SK-N-SH (cell line): ENCODE results near the gene COL1A2. TPM values are rescaled to one million over a fixed set of nuclear protein-coding genes. Genes with fewer than 3 reads are reported as not detected.

Experiments
- CTCF ChIA-PET: fragments of 300-600, 350-600 bp; formaldehyde crosslinking; extraction: SDS; loops from one replicate; lab custom pipeline; 2021; lab: Yijun Ruan, JAX
- POLR2A ChIA-PET: fragments of 350-600 bp; sonication (Branson Sonifier 250); formaldehyde crosslinking; extraction: SDS; loops from one replicate; lab custom pipeline; 2020; ENCODE audit warnings: antibody characterized with exemption, inconsistent platforms; lab: Yijun Ruan, JAX
- DNase-seq: peaks from one replicate; pipeline ENCODE4 v3.0.0; 2012
- H2AFZ ChIP-seq: fragments of 200-600 bp; sonication (generic); 2 replicates; pipeline ENCODE4 v1.8.1; 2016; ENCODE audit warnings: antibody characterized with exemption, mild to moderate bottlenecking, low read depth
- H3F3A ChIP-seq: fragments of 200-600 bp; sonication (generic); replicated peaks from 2 replicates; pipeline ENCODE3; 2016; ENCODE audit warnings: antibody characterized with exemption, mild to moderate bottlenecking; ENCODE audit not compliant: insufficient read depth
- H3K27ac ChIP-seq, 2 experiments: fragments of 200-500 bp in 1 of 2; fragments of 200-600 bp in 1 of 2; sonication (Bioruptor generic) in 1 of 2; sonication (generic), shearing (Covaris generic) in 1 of 2; 2 replicates each; pipeline versions ENCODE4 v1.5.1 to v1.6.1; 2014 to 2016; ENCODE audit warnings: low read depth in 2 of 2, inconsistent platforms in 1 of 2, low read length in 1 of 2, mild to moderate bottlenecking in 1 of 2, mixed read lengths in 1 of 2
- H3K27me3 ChIP-seq: fragments of 200-600 bp; sonication (generic), shearing (Covaris generic); 2 replicates; pipeline ENCODE4 v1.6.1; 2016; ENCODE audit warnings: mixed run types; ENCODE audit not compliant: insufficient read depth
- H3K36me3 ChIP-seq, 2 experiments: fragments of 200-500 bp in 1 of 2; fragments of 200-600 bp in 1 of 2; sonication (Bioruptor generic) in 1 of 2; sonication (generic) in 1 of 2; replicated peaks in 1 of 2; 2 replicates each; pipeline versions ENCODE3 to v1.5.1; 2014 to 2016; ENCODE audit warnings: low read length in 1 of 2, mild to moderate bottlenecking in 1 of 2; ENCODE audit not compliant: insufficient read depth in 2 of 2, control insufficient read depth in 1 of 2
- H3K4me1 ChIP-seq, 2 experiments: fragments of 200-500 bp in 1 of 2; fragments of 200-600 bp in 1 of 2; sonication (Bioruptor generic) in 1 of 2; sonication (generic), shearing (Covaris generic) in 1 of 2; 2 replicates each; pipeline versions ENCODE4 v1.5.1 to v1.6.1; 2014 to 2016; ENCODE audit warnings: low read depth in 1 of 2, low read length in 1 of 2, mixed run types in 1 of 2; ENCODE audit not compliant: insufficient read depth in 2 of 2, control insufficient read depth in 1 of 2
- H3K4me2 ChIP-seq: fragments of 200-600 bp; sonication (generic), shearing (Covaris generic); 2 replicates; pipeline ENCODE4 v1.6.1; 2017; ENCODE audit warnings: mixed run types
- H3K4me3 ChIP-seq, 2 experiments: fragments of 200-500 bp in 1 of 2; fragments of 200-600 bp in 1 of 2; sonication (Bioruptor generic) in 1 of 2; sonication (generic), shearing (Covaris generic) in 1 of 2; 2 replicates each; pipeline versions ENCODE4 v1.5.1 to v1.8.1; 2014 to 2016; ENCODE audit warnings: low read depth in 2 of 2, inconsistent platforms in 1 of 2, low read length in 1 of 2, mild to moderate bottlenecking in 1 of 2, mixed read lengths in 1 of 2, moderate library complexity in 1 of 2
- H3K79me2 ChIP-seq: fragments of 200-600 bp; sonication (generic); 2 replicates; pipeline ENCODE4 v1.8.1; 2017; ENCODE audit warnings: mild to moderate bottlenecking; ENCODE audit not compliant: insufficient read depth
- H3K9ac ChIP-seq: fragments of 200-600 bp; sonication (generic); 2 replicates; pipeline ENCODE4 v1.6.1; 2017; ENCODE audit warnings: mixed run types
- H3K9me2 ChIP-seq: fragments of 200-600 bp; sonication (generic); 2 replicates; pipeline ENCODE4 v1.6.1; 2017; ENCODE audit warnings: mixed run types
- H3K9me3 ChIP-seq: fragments of 200-600 bp; sonication (generic); 2 replicates; pipeline ENCODE4 v1.6.1; 2017; ENCODE audit warnings: mixed run types, mild to moderate bottlenecking, moderate library complexity
- H4K20me1 ChIP-seq: fragments of 200-600 bp; sonication (generic); 2 replicates; pipeline ENCODE4 v1.6.1; 2017; ENCODE audit warnings: mild to moderate bottlenecking, mixed run types; ENCODE audit not compliant: insufficient read depth
- ELF1 ChIP-seq: IDR thresholded peaks from 2 replicates; pipeline ENCODE4 v1.4.0; 2012
- EZH2phosphoT487 ChIP-seq: fragments of 200-600 bp; sonication (generic); IDR thresholded peaks from 2 replicates; pipeline ENCODE4 v1.6.1; 2017; ENCODE audit warnings: low read depth, mixed run types, mild to moderate bottlenecking, antibody characterized with exemption, moderate library complexity, borderline replicate concordance
- FOSL2 ChIP-seq: IDR thresholded peaks from 2 replicates; pipeline ENCODE4 v1.4.0; 2012; ENCODE audit warnings: low read depth, mild to moderate bottlenecking, moderate library complexity, borderline replicate concordance
- FOXJ3 ChIP-seq: sonication (generic); formaldehyde crosslinking; IDR thresholded peaks from 2 replicates; pipeline ENCODE4 v1.5.1; 2020; ENCODE audit warnings: mild to moderate bottlenecking, missing genetic modification reagents
- GABPA ChIP-seq: IDR thresholded peaks from 2 replicates; pipeline ENCODE4 v1.4.0; 2012; ENCODE audit warnings: low read depth, mild to moderate bottlenecking
- GATA2 ChIP-seq: sonication (generic); formaldehyde crosslinking; IDR thresholded peaks from 2 replicates; pipeline ENCODE4 v1.5.0; 2020; ENCODE audit warnings: mild to moderate bottlenecking, missing genetic modification reagents
- JUND ChIP-seq: IDR thresholded peaks from 2 replicates; pipeline ENCODE4 v1.4.0; 2012
- MAX ChIP-seq: IDR thresholded peaks from 2 replicates; pipeline ENCODE4 v1.4.0; 2012; ENCODE audit warnings: low read depth
- MXI1 ChIP-seq: IDR thresholded peaks from 2 replicates; pipeline ENCODE4 v1.6.1; 2012; ENCODE audit warnings: mild to moderate bottlenecking, low read depth, low read length, improper control_type of control experiment
- RCOR1 ChIP-seq: fragments of 150-350 bp; IDR thresholded peaks from 2 replicates; pipeline ENCODE4 v1.6.1; 2017; ENCODE audit warnings: antibody characterized with exemption, low read length
- REST ChIP-seq: IDR thresholded peaks from 2 replicates; pipeline ENCODE4 v1.6.1; 2012; ENCODE audit warnings: mild to moderate bottlenecking, low read depth, low read length, moderate library complexity
- RFX5 ChIP-seq: IDR thresholded peaks from 2 replicates; pipeline ENCODE4 v1.6.1; 2012; ENCODE audit warnings: mild to moderate bottlenecking, improper control_type of control experiment, low read length
- SIN3A ChIP-seq: IDR thresholded peaks from 2 replicates; pipeline ENCODE4 v1.6.1; 2012; ENCODE audit warnings: low read depth, mild to moderate bottlenecking, low read length, moderate library complexity, borderline replicate concordance
- SMC3 ChIP-seq: IDR thresholded peaks from 2 replicates; pipeline ENCODE4 v1.6.1; 2012; ENCODE audit warnings: low read depth, low read length, improper control_type of control experiment
- TCF12 ChIP-seq: IDR thresholded peaks from 2 replicates; pipeline ENCODE4 v1.4.0; 2012
- TEAD4 ChIP-seq: IDR thresholded peaks from 2 replicates; pipeline ENCODE4 v1.4.0; 2012; ENCODE audit warnings: mild to moderate bottlenecking, borderline replicate concordance; ENCODE audit not compliant: insufficient read depth
- USF1 ChIP-seq: IDR thresholded peaks from 2 replicates; pipeline ENCODE4 v1.4.0; 2012; ENCODE audit warnings: low read depth, borderline replicate concordance
- WGBS: methylation state at CpG from one replicate; pipeline ENCODE4 v1.1.6; 2017; ENCODE audit warnings: low lambda C conversion rate; 5-methylcytosine and 5-hydroxymethylcytosine counted together
- polyA plus RNA-seq, 3 experiments: library from polyadenylated mRNA; depleted of rRNA; stranded (reverse); fragments of >200 nt; gene quantifications; 2 replicates each; pipeline ENCODE4 v1.2.3, GENCODE V29; 2012

Gene COL1A2
- polyA plus RNA-seq, 1 of the 3 experiments (the other 2 are of a cell fraction): 11.4 TPM

GRCh38 chr7:94395141-94396036 lies 694 bp downstream of the COL1A2 start (continued):
- TF ChIP-seq REST (0 out of 2 replicates have a peak, but pooled peaks have one; percentile 46), EZH2phosphoT487 (no peak), TCF12 (peak; percentile 43; the same call in 1 of the 2 replicates), FOSL2 (peak; percentile 8; the same call in 1 of the 2 replicates), ELF1 (no peak), MXI1 (no peak), RCOR1 (no peak), TEAD4 (no peak), RFX5 (no peak)

GRCh38 chr7:94396037-94396431 lies 1.3 kb downstream of the COL1A2 start:
- POLR2A ChIA-PET: no interaction called here
- Histone ChIP-seq H4K20me1 (no peaks in the 10 kb centered on the region), H3K4me1 (peaks cover 5 to 42% of the 10 kb centered on the region in 2 experiments), H3K79me2 (no peaks in the 10 kb centered on the region), H3K9me3 (no peaks in the 10 kb centered on the region; the same call in 1 of the 2 replicates), H3K4me3 (no peak overlapping the region), H3K27ac (peak overlapping the region in 1 of 2 experiments; percentile 76; a peak in 1 of 4 replicates), H3K9ac (no peak overlapping the region), H3K4me2 (no peak overlapping the region; the same call in 1 of the 2 replicates), H3F3A (peaks cover 30% of the 10 kb centered on the region), H3K36me3 (no peaks in the 10 kb centered on the region), H3K27me3 (no peaks in the 10 kb centered on the region)
- CTCF ChIA-PET: interaction anchor here (0.5 to 3.3 kb wide), 17 partner anchors 8 to 774 kb away, joined by 3 to 67 read pairs (median 5); no protein-coding TSS in a partner anchor
- no peak for DNase-seq
- 92% methylated on average over 3 of the region's 3 CpGs for WGBS
- TF ChIP-seq SIN3A (no peak), GATA2 (CRISPR knock-in tag) (no peak), FOXJ3 (CRISPR knock-in tag) (no peak), GABPA (no peak), JUND (no peak), SMC3 (no peak), USF1 (no peak), EZH2phosphoT487 (no peak), MAX (no peak)
- TF ChIP-seq, all 33 proteins: peak for 0
- Histone ChIP-seq H2AFZ (peak overlapping the region; percentile 78), H3K9me2 (no peaks in the 10 kb centered on the region)
